RWPE1 (cell line): ENCODE data around the gene VAMP3.

Experiments used
- CTCF ChIA-PET: fragments of 350-600 bp; sonication (Branson Sonifier 250); formaldehyde crosslinking; extraction: SDS; loops from one replicate; lab custom pipeline; 2021; lab: Yijun Ruan, JAX
- POLR2A ChIA-PET: fragments of 400-600 bp; formaldehyde crosslinking; extraction: SDS; loops from one replicate; lab custom pipeline; 2020; ENCODE audit warnings: antibody characterized with exemption; ENCODE audit not compliant: low non-redundant PET; lab: Yijun Ruan, JAX
- DNase-seq: peaks from one replicate; pipeline ENCODE4 v3.0.0; 2012; ENCODE audit warnings: low spot score
- H3K27ac ChIP-seq: fragments of 450-650 bp; 2 replicates; pipeline ENCODE4 v1.5.1; 2017
- TF ChIP-seq, protein P1 (sequence below): fragments of 450-650 bp; conservative IDR thresholded peaks from 2 replicates; pipeline ENCODE4 v1.5.1; 2017; ENCODE audit warnings: low read depth, mild to moderate bottlenecking

Gene VAMP3

DNA sequence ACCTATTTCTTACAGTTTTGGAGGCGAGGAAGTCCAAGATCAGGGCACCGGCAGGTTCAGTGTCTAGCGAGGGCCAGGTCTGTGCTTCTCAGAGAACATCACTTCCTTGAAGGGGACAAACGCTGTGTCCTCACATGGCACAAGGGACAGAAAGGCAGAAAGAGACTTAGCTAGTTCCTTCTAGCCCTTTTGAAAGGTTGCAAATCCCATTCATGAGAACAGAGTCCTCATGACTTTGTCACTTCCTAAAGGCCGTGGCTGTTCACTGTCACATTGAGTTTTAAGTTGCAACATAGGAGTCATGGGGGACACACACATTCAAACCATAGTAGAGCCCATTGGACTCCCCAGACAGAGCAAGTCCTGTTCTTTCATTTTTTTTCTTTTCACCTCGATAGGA lies 40.4 kb downstream of the VAMP3 start:
- no peak overlapping the region for H3K27ac ChIP-seq
- TF ChIP-seq, protein P1, sequence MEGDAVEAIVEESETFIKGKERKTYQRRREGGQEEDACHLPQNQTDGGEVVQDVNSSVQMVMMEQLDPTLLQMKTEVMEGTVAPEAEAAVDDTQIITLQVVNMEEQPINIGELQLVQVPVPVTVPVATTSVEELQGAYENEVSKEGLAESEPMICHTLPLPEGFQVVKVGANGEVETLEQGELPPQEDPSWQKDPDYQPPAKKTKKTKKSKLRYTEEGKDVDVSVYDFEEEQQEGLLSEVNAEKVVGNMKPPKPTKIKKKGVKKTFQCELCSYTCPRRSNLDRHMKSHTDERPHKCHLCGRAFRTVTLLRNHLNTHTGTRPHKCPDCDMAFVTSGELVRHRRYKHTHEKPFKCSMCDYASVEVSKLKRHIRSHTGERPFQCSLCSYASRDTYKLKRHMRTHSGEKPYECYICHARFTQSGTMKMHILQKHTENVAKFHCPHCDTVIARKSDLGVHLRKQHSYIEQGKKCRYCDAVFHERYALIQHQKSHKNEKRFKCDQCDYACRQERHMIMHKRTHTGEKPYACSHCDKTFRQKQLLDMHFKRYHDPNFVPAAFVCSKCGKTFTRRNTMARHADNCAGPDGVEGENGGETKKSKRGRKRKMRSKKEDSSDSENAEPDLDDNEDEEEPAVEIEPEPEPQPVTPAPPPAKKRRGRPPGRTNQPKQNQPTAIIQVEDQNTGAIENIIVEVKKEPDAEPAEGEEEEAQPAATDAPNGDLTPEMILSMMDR = no peak
- POLR2A ChIA-PET = no interaction called here
- CTCF ChIA-PET = interaction anchor here (0.6 kb wide), 1 partner anchor 142 kb away, joined by 3 read pairs; no protein-coding TSS in a partner anchor
- no peak for DNase-seq

GRCh38 chr1:7813677-7814373 lies 42.7 kb downstream of the VAMP3 start:
- POLR2A ChIA-PET = no interaction called here
- TF ChIP-seq, protein P1 = no peak
- CTCF ChIA-PET = interaction anchor here (0.6 to 0.7 kb wide), 2 partner anchors 145 to 153 kb away, joined by 3 read pairs; no protein-coding TSS in a partner anchor
- DNase-seq = no peak
- H3K27ac ChIP-seq = no peak overlapping the region

- no peak for DNase-seq
- no peak overlapping the region for H3K27ac ChIP-seq
- TF ChIP-seq, protein P1 = no peak
- ChIA-PET POLR2A (no interaction called here), CTCF (interaction anchor here (0.7 kb wide), 1 partner anchor 861 kb away, joined by 3 read pairs; no protein-coding TSS in a partner anchor)
These were observed 50.2 kb downstream of the VAMP3 start for GRCh38 chr1:7821282-7821681.

- ChIA-PET CTCF (interaction anchor here (0.6 kb wide), 3 partner anchors 23 to 197 kb away, joined by 3 read pairs; no protein-coding TSS in a partner anchor), POLR2A (no interaction called here)
- no peak for DNase-seq
- TF ChIP-seq, protein P1 = no peak
- H3K27ac ChIP-seq = no peak overlapping the region
These were observed 53.6 kb downstream of the VAMP3 start for GRCh38 chr1:7824701-7825100.

- ChIA-PET POLR2A (no interaction called here), CTCF (no interaction called here)
- TF ChIP-seq, protein P1 = no peak
- DNase-seq = no peak
- H3K27ac ChIP-seq = no peak overlapping the region
These were observed 55.3 kb downstream of the VAMP3 start for GRCh38 chr1:7826363-7826762.

DNA sequence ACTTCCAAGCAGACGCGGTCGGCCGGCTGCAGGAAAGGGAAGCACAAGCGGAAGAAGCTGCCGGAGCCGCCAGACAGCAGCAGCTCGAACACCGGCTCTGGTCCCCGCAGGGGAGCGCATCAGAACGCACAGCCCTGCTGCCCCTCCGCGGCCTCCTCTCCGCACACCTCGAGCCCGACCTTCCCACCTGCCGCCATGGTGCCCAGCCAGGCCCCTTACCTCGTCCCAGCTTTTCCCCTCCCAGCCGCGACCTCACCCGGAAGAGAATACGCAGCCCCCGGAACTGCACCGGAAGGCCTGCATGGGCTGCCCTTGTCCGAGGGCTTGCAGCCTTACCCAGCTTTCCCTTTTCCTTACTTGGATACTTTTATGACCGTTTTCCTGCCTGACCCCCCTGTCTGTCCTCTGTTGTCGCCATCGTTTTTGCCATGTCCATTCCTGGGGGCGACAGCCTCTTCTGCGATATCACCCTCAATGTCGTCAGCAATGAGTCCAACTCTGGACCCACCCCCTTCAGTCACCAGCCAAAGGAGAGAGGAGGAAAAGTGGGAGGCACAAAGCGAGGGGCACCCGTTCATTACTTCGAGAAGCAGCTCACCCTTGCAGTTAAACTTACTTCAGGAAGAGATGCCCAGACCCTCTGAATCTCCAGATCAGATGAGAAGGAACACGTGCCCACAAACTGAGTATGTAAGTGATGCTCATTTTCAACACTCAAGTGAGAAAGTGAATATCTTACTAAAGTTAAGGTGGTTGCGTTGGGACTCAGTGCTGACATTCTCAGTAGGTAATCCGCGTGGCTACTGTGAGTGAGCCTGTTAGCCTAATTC lies 56.2 kb downstream of the VAMP3 start:
- TF ChIP-seq, protein P1 = no peak
- POLR2A ChIA-PET = no interaction called here
- no peak for DNase-seq
- no peak overlapping the region for H3K27ac ChIP-seq
- CTCF ChIA-PET = no interaction called here
